Left ventricle myocardium inferior (tissue), 1 donor: ENCODE data around the gene MLF2. TPM values are rescaled to one million over a fixed set of nuclear protein-coding genes. Genes with fewer than 3 reads are reported as not detected.
A peak's percentile ranks its signal among the peaks of the same experiment; 100 is the strongest.

Source experiments
- DNase-seq: peaks from one replicate; pipeline ENCODE4 v3.0.0-alpha.2; 2020
- H3K27ac ChIP-seq: fragments of 200-600 bp; replicated peaks from 2 replicates; pipeline ENCODE4 v1.8.0; 2021
- H3K27me3 ChIP-seq: fragments of 200-600 bp; 2 replicates; pipeline ENCODE4 v1.8.0; 2021; ENCODE audit warnings: low read depth
- H3K36me3 ChIP-seq: fragments of 200-600 bp; 2 replicates; pipeline ENCODE4 v1.8.0; 2021
- H3K4me1 ChIP-seq: fragments of 200-600 bp; 2 replicates; pipeline ENCODE4 v1.8.0; 2021
- H3K4me3 ChIP-seq: fragments of 200-600 bp; 2 replicates; pipeline ENCODE4 v1.8.0; 2021; ENCODE audit warnings: mild to moderate bottlenecking, moderate library complexity
- H3K9me3 ChIP-seq: fragments of 200-600 bp; replicated peaks from 2 replicates; pipeline ENCODE4 v1.8.0; 2021
- intact Hi-C: fragments of 100-400 bp; cut with micrococcal nuclease; formaldehyde crosslinking; loops from one replicate; pipeline ENCODE4 v1.11.0; 2022
- total RNA-seq: library from RNA; stranded (reverse); fragmentation: NEBNext Ultra II Directional; extraction: Animal tissue kit (Norgen Biotek cat#: 25700); gene quantifications from one replicate; pipeline ENCODE4 v1.2.1, GENCODE V29; 2021
- TF ChIP-seq, protein P1 (sequence below): fragments of 200-600 bp; IDR thresholded peaks from 2 replicates; pipeline ENCODE4 v1.8.0; 2021; ENCODE audit warnings: antibody characterized with exemption, mild to moderate bottlenecking, borderline replicate concordance
- donor health status: DM: no; HTN: yes; CAD: no; lungs with severe emphysema.

The MLF2 gene
- total RNA-seq, 1 donor from 2014 or later, result 153 TPM

DNA sequence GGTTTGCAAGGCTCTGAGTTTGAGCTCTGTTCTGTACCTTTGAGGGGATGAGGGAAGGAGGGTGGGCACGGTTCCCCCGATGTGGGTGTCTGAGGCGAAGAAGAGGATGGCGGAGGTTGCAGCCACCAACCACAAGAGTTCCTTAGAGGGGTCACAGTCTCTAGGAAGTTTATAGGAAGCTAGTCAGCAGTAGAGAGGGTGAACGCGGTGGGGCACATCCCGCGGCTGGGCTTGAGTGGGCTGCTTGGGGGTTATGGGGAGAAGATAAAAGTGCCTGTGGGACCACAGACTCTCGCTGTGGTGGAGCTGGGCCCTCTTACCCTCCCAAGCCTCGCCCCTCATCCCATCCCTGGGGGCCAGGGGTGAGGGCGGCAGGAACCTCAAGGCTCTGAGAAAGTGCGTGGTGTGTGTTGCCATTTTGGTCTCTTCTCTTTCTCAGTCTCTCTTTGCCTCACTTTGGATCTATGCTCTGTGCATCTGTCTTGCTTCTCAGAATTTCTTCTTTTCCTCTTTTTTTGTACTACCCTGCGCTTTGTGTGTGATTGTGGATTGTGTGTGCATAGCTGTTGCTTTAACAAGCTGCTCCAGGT is 39.1 kb upstream of the MLF2 start:
- TF ChIP-seq, protein P1, sequence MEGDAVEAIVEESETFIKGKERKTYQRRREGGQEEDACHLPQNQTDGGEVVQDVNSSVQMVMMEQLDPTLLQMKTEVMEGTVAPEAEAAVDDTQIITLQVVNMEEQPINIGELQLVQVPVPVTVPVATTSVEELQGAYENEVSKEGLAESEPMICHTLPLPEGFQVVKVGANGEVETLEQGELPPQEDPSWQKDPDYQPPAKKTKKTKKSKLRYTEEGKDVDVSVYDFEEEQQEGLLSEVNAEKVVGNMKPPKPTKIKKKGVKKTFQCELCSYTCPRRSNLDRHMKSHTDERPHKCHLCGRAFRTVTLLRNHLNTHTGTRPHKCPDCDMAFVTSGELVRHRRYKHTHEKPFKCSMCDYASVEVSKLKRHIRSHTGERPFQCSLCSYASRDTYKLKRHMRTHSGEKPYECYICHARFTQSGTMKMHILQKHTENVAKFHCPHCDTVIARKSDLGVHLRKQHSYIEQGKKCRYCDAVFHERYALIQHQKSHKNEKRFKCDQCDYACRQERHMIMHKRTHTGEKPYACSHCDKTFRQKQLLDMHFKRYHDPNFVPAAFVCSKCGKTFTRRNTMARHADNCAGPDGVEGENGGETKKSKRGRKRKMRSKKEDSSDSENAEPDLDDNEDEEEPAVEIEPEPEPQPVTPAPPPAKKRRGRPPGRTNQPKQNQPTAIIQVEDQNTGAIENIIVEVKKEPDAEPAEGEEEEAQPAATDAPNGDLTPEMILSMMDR, result no peak
- H3K4me3 ChIP-seq, result peak overlapping the region; percentile 27
- no peak for DNase-seq
- H3K4me1 ChIP-seq, result peaks cover 9% of the 10 kb centered on the region
- no peaks in the 10 kb centered on the region for H3K36me3 ChIP-seq
- peaks cover 6% of the 10 kb centered on the region for H3K27me3 ChIP-seq
- intact Hi-C loops, result no loop called here
- no peaks in the 10 kb centered on the region for H3K9me3 ChIP-seq
- H3K27ac ChIP-seq, result peak overlapping the region; percentile 46

DNA sequence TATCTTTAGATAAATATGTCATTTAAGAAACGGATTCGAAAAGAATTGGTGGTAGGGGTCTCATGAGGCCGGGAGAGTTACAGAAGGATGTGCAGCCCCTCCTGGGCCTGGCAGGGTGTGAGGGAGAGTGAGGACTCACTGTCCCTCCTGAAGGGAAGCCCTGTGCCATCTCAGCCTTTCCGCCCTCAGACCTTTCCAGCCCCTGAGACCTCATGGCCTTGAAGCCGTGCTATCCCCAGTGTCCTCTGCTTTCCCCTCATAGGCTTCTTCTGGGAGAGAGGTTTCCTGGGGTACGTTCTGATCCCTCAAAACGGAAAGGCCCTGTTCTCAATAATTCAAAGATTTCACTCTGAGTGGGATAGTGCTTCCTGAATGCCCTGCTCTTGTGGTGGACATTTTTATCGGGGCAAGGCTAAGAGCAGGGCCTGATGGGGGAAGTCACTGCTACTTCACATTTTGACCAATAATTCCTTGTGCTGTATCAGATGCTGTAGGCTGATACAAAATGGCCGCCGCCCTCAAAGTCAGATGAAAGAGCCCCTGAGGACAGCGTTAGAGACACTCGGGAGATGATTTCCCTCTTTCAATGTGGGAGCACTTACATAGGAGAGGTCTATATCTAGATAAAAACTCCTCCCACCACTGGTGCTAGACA is 37.7 kb upstream of the MLF2 start:
- Histone ChIP-seq H3K4me3 (peak overlapping the region; percentile 34), H3K27me3 (no peaks in the 10 kb centered on the region), H3K4me1 (peaks cover 17% of the 10 kb centered on the region), H3K9me3 (no peaks in the 10 kb centered on the region), H3K36me3 (no peaks in the 10 kb centered on the region), H3K27ac (no peak overlapping the region)
- intact Hi-C loops, result no loop called here
- TF ChIP-seq, protein P1, result no peak
- no peak for DNase-seq

DNA sequence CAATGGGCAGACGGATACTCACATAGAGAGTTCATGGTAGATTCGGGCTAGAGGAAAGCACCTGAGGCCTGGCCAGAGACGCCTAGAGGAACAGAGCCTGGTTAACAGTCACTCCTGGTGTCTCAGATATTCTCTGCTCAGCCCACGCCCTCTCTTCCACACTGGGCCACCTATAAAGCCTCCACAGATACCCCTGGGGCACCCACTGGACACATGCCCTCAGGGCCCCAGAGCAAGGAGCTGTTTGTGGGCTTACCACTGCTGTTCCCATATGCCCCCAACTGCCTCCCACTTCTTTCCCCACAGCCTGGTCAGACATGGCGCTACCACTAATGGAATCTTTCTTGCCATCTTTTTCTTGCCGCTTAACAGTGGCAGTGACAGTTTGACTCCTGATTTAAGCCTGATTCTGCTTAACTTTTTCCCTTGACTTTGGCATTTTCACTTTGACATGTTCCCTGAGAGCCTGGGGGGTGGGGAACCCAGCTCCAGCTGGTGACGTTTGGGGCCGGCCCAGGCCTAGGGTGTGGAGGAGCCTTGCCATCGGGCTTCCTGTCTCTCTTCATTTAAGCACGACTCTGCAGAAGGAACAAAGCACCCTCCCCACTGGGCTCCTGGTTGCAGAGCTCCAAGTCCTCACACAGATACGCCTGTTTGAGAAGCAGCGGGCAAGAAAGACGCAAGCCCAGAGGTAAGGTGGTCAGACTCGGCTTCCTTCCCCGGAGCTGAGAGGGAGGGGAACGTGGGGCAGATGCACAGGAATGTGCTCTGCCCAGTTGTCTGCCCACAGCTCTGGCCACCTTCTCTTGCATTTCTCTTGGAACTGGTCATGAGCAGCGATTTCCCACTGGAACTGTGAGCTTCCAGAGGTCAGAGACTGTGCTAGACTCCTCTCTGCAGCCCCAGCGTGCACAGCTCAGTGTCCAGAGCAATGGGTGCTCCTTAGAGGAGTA is 36.3 kb upstream of the MLF2 start, which contains the start of gene CD4:
Gene CD4, plus strand, starts transcription at position 557 of the 953 bp plus-strand sequence. CDS start 10,611 bp downstream, outside the sequence.
- intact Hi-C loops, result no loop called here
- Histone ChIP-seq H3K27me3 (no peaks in the 10 kb centered on the region), H3K27ac (peak within 1 kb of the TSS; percentile 33), H3K4me1 (peaks cover 17% of the 10 kb centered on the region), H3K4me3 (peak within 1 kb of the TSS; percentile 34), H3K9me3 (no peaks in the 10 kb centered on the region), H3K36me3 (no peaks in the 10 kb centered on the region)
- DNase-seq, result peak; percentile 74
- TF ChIP-seq, protein P1, result no peak

DNA sequence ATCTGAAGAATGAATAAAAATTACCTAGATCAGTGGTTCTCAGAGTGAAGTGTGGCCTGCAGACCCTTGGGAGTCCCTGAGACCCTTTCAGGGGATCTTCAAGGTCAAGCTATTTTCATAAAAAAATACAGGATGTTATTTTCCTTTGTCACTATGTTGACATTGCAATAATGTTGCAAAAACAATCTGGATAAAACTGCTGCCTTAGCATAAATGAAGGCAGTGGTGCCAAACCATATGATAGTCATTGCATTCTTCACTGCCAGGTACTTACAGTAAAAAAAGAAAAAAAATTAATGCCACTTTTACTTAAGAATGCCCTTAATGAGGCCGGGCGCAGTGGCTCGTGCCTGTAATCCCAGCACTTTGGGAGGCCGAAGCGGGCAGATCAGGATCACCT is 34.4 kb upstream of the MLF2 start:
- H3K27me3 ChIP-seq, result no peaks in the 10 kb centered on the region
- H3K4me1 ChIP-seq, result peaks cover 12% of the 10 kb centered on the region
- H3K9me3 ChIP-seq, result no peaks in the 10 kb centered on the region
- no peaks in the 10 kb centered on the region for H3K36me3 ChIP-seq
- TF ChIP-seq, protein P1, result no peak
- H3K27ac ChIP-seq, result peak overlapping the region; percentile 45
- intact Hi-C loops, result no loop called here
- H3K4me3 ChIP-seq, result no peak overlapping the region
- DNase-seq, result no peak

DNA sequence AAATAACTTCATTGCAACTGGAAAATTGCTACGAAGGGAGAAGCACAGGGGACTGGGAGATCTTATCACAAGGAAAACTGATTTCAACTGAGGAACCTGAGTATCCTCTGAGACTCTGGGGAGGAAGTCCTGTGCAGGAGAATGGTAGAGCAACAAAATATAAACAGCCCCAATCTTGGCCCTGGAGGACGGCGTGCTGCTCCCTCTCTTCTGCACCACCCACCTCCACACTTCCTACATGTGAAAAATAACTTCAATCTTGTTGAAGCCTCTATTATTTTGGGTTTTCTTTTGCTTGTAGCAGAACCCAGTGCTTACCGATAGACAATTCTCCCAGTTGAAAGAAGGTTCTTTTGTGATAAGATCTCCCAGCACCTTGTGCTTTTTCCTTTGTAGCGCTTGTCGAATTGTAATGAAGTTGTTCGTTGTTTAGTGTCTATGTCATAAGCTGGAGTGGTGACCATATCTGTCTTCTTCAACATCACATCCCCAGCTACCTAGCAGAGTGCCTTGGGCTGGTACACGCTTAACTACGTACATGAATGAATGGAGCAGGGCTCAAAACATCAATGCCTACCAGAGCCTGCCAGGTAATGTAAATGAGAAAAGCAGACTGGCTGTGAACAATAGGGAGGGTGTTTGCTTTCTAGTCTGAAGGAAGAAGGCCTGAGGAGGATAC is 33.6 kb upstream of the MLF2 start:
- Histone ChIP-seq H3K27me3 (no peaks in the 10 kb centered on the region), H3K4me1 (peaks cover 12% of the 10 kb centered on the region), H3K9me3 (no peaks in the 10 kb centered on the region), H3K27ac (peak overlapping the region; percentile 45), H3K36me3 (no peaks in the 10 kb centered on the region), H3K4me3 (no peak overlapping the region)
- TF ChIP-seq, protein P1, result no peak
- intact Hi-C loops, result no loop called here
- no peak for DNase-seq
